SK-N-SH (cell line): ENCODE data around the gene BABAM2. TPM values are rescaled to one million over a fixed set of nuclear protein-coding genes. Genes with fewer than 3 reads are reported as not detected.

Experiments
- CTCF ChIA-PET: fragments of 300-600, 350-600 bp; formaldehyde crosslinking; extraction: SDS; loops from one replicate; lab custom pipeline; 2021; lab: Yijun Ruan, JAX
- POLR2A ChIA-PET: fragments of 350-600 bp; sonication (Branson Sonifier 250); formaldehyde crosslinking; extraction: SDS; loops from one replicate; lab custom pipeline; 2020; ENCODE audit warnings: antibody characterized with exemption, inconsistent platforms; lab: Yijun Ruan, JAX
- DNase-seq: peaks from one replicate; pipeline ENCODE4 v3.0.0; 2012
- H2AFZ ChIP-seq: fragments of 200-600 bp; sonication (generic); 2 replicates; pipeline ENCODE4 v1.8.1; 2016; ENCODE audit warnings: antibody characterized with exemption, mild to moderate bottlenecking, low read depth
- H3F3A ChIP-seq: fragments of 200-600 bp; sonication (generic); replicated peaks from 2 replicates; pipeline ENCODE3; 2016; ENCODE audit warnings: antibody characterized with exemption, mild to moderate bottlenecking; ENCODE audit not compliant: insufficient read depth
- H3K27ac ChIP-seq, 2 experiments: fragments of 200-500 bp in 1 of 2; fragments of 200-600 bp in 1 of 2; sonication (Bioruptor generic) in 1 of 2; sonication (generic), shearing (Covaris generic) in 1 of 2; 2 replicates each; pipeline versions ENCODE4 v1.5.1 to v1.6.1; 2014 to 2016; ENCODE audit warnings: low read depth in 2 of 2, inconsistent platforms in 1 of 2, low read length in 1 of 2, mild to moderate bottlenecking in 1 of 2, mixed read lengths in 1 of 2
- H3K27me3 ChIP-seq: fragments of 200-600 bp; sonication (generic), shearing (Covaris generic); 2 replicates; pipeline ENCODE4 v1.6.1; 2016; ENCODE audit warnings: mixed run types; ENCODE audit not compliant: insufficient read depth
- H3K36me3 ChIP-seq, 2 experiments: fragments of 200-500 bp in 1 of 2; fragments of 200-600 bp in 1 of 2; sonication (Bioruptor generic) in 1 of 2; sonication (generic) in 1 of 2; replicated peaks in 1 of 2; 2 replicates each; pipeline versions ENCODE3 to v1.5.1; 2014 to 2016; ENCODE audit warnings: low read length in 1 of 2, mild to moderate bottlenecking in 1 of 2; ENCODE audit not compliant: insufficient read depth in 2 of 2, control insufficient read depth in 1 of 2
- H3K4me1 ChIP-seq, 2 experiments: fragments of 200-500 bp in 1 of 2; fragments of 200-600 bp in 1 of 2; sonication (Bioruptor generic) in 1 of 2; sonication (generic), shearing (Covaris generic) in 1 of 2; 2 replicates each; pipeline versions ENCODE4 v1.5.1 to v1.6.1; 2014 to 2016; ENCODE audit warnings: low read depth in 1 of 2, low read length in 1 of 2, mixed run types in 1 of 2; ENCODE audit not compliant: insufficient read depth in 2 of 2, control insufficient read depth in 1 of 2
- H3K4me2 ChIP-seq: fragments of 200-600 bp; sonication (generic), shearing (Covaris generic); 2 replicates; pipeline ENCODE4 v1.6.1; 2017; ENCODE audit warnings: mixed run types
- H3K4me3 ChIP-seq, 2 experiments: fragments of 200-500 bp in 1 of 2; fragments of 200-600 bp in 1 of 2; sonication (Bioruptor generic) in 1 of 2; sonication (generic), shearing (Covaris generic) in 1 of 2; 2 replicates each; pipeline versions ENCODE4 v1.5.1 to v1.8.1; 2014 to 2016; ENCODE audit warnings: low read depth in 2 of 2, inconsistent platforms in 1 of 2, low read length in 1 of 2, mild to moderate bottlenecking in 1 of 2, mixed read lengths in 1 of 2, moderate library complexity in 1 of 2
- H3K79me2 ChIP-seq: fragments of 200-600 bp; sonication (generic); 2 replicates; pipeline ENCODE4 v1.8.1; 2017; ENCODE audit warnings: mild to moderate bottlenecking; ENCODE audit not compliant: insufficient read depth
- H3K9ac ChIP-seq: fragments of 200-600 bp; sonication (generic); 2 replicates; pipeline ENCODE4 v1.6.1; 2017; ENCODE audit warnings: mixed run types
- H3K9me2 ChIP-seq: fragments of 200-600 bp; sonication (generic); 2 replicates; pipeline ENCODE4 v1.6.1; 2017; ENCODE audit warnings: mixed run types
- H3K9me3 ChIP-seq: fragments of 200-600 bp; sonication (generic); 2 replicates; pipeline ENCODE4 v1.6.1; 2017; ENCODE audit warnings: mixed run types, mild to moderate bottlenecking, moderate library complexity
- H4K20me1 ChIP-seq: fragments of 200-600 bp; sonication (generic); 2 replicates; pipeline ENCODE4 v1.6.1; 2017; ENCODE audit warnings: mild to moderate bottlenecking, mixed run types; ENCODE audit not compliant: insufficient read depth
- CHD2 ChIP-seq: fragments of 150-350 bp; IDR thresholded peaks from 2 replicates; pipeline ENCODE4 v1.6.1; 2018; ENCODE audit warnings: low read length; ENCODE audit not compliant: partially characterized antibody
- ELF1 ChIP-seq: IDR thresholded peaks from 2 replicates; pipeline ENCODE4 v1.4.0; 2012
- EP300 ChIP-seq, 2 experiments: IDR thresholded peaks; 2 replicates each; pipeline versions ENCODE4 v1.4.0 to v1.6.1; 2012; ENCODE audit warnings: borderline replicate concordance in 1 of 2, low read depth in 1 of 2, low read length in 1 of 2
- FOSL2 ChIP-seq: IDR thresholded peaks from 2 replicates; pipeline ENCODE4 v1.4.0; 2012; ENCODE audit warnings: low read depth, mild to moderate bottlenecking, moderate library complexity, borderline replicate concordance
- FOXJ3 ChIP-seq: sonication (generic); formaldehyde crosslinking; IDR thresholded peaks from 2 replicates; pipeline ENCODE4 v1.5.1; 2020; ENCODE audit warnings: mild to moderate bottlenecking, missing genetic modification reagents
- GABPA ChIP-seq: IDR thresholded peaks from 2 replicates; pipeline ENCODE4 v1.4.0; 2012; ENCODE audit warnings: low read depth, mild to moderate bottlenecking
- GATA2 ChIP-seq: sonication (generic); formaldehyde crosslinking; IDR thresholded peaks from 2 replicates; pipeline ENCODE4 v1.5.0; 2020; ENCODE audit warnings: mild to moderate bottlenecking, missing genetic modification reagents
- IRF3 ChIP-seq: fragments of 150-350 bp; IDR thresholded peaks from 2 replicates; pipeline ENCODE4 v1.6.1; 2016; ENCODE audit warnings: mild to moderate bottlenecking, low read depth, low read length
- JUND ChIP-seq: IDR thresholded peaks from 2 replicates; pipeline ENCODE4 v1.4.0; 2012
- MAX ChIP-seq: IDR thresholded peaks from 2 replicates; pipeline ENCODE4 v1.4.0; 2012; ENCODE audit warnings: low read depth
- NFIC ChIP-seq: IDR thresholded peaks from 2 replicates; pipeline ENCODE4 v1.4.0; 2012; ENCODE audit warnings: borderline replicate concordance
- NRF1 ChIP-seq: IDR thresholded peaks from 2 replicates; pipeline ENCODE4 v1.6.1; 2012; ENCODE audit warnings: low read depth, mild to moderate bottlenecking, low read length
- PBX3 ChIP-seq: IDR thresholded peaks from 2 replicates; pipeline ENCODE4; 2012
- RCOR1 ChIP-seq: fragments of 150-350 bp; IDR thresholded peaks from 2 replicates; pipeline ENCODE4 v1.6.1; 2017; ENCODE audit warnings: antibody characterized with exemption, low read length
- REST ChIP-seq: IDR thresholded peaks from 2 replicates; pipeline ENCODE4 v1.6.1; 2012; ENCODE audit warnings: mild to moderate bottlenecking, low read depth, low read length, moderate library complexity
- SIN3A ChIP-seq: IDR thresholded peaks from 2 replicates; pipeline ENCODE4 v1.6.1; 2012; ENCODE audit warnings: low read depth, mild to moderate bottlenecking, low read length, moderate library complexity, borderline replicate concordance
- SMC3 ChIP-seq: IDR thresholded peaks from 2 replicates; pipeline ENCODE4 v1.6.1; 2012; ENCODE audit warnings: low read depth, low read length, improper control_type of control experiment
- TCF12 ChIP-seq: IDR thresholded peaks from 2 replicates; pipeline ENCODE4 v1.4.0; 2012
- TEAD4 ChIP-seq: IDR thresholded peaks from 2 replicates; pipeline ENCODE4 v1.4.0; 2012; ENCODE audit warnings: mild to moderate bottlenecking, borderline replicate concordance; ENCODE audit not compliant: insufficient read depth
- USF1 ChIP-seq: IDR thresholded peaks from 2 replicates; pipeline ENCODE4 v1.4.0; 2012; ENCODE audit warnings: low read depth, borderline replicate concordance
- YY1 ChIP-seq: IDR thresholded peaks from 2 replicates; pipeline ENCODE4 v1.4.0; 2012; ENCODE audit warnings: low read depth, mild to moderate bottlenecking
- WGBS: methylation state at CpG from one replicate; pipeline ENCODE4 v1.1.6; 2017; ENCODE audit warnings: low lambda C conversion rate; 5-methylcytosine and 5-hydroxymethylcytosine counted together
- polyA plus RNA-seq, 3 experiments: library from polyadenylated mRNA; depleted of rRNA; stranded (reverse); fragments of >200 nt; gene quantifications; 2 replicates each; pipeline ENCODE4 v1.2.3, GENCODE V29; 2012

Gene BABAM2
- polyA plus RNA-seq, 1 of the 3 experiments (the other 2 are of a cell fraction), result 34.0 TPM

GRCh38 chr2:28101123-28101522 is 210.6 kb downstream of the BABAM2 start:
- Histone ChIP-seq H3F3A (peaks cover 12% of the 10 kb centered on the region), H3K27ac (no peak overlapping the region), H3K9ac (no peak overlapping the region), H2AFZ (no peak overlapping the region), H3K4me2 (no peak overlapping the region), H4K20me1 (no peaks in the 10 kb centered on the region), H3K36me3 (no peaks in the 10 kb centered on the region), H3K79me2 (no peaks in the 10 kb centered on the region), H3K9me3 (no peaks in the 10 kb centered on the region), H3K4me3 (no peak overlapping the region), H3K9me2 (no peaks in the 10 kb centered on the region), H3K4me1 (peaks cover 0 to 17% of the 10 kb centered on the region in 2 experiments; a peak in 2 of 4 replicates), H3K27me3 (no peaks in the 10 kb centered on the region)
- no peak for DNase-seq
- ChIA-PET CTCF (interaction anchor here (1.0 to 1.8 kb wide), 3 partner anchors 41 to 347 kb away, joined by 3 to 5 read pairs (median 3); no protein-coding TSS in a partner anchor), POLR2A (no interaction called here)
- no peak for TF ChIP-seq SMC3
- TF ChIP-seq TEAD4, result no peak
- TF ChIP-seq YY1, result no peak
- no peak for TF ChIP-seq NRF1
- no peak for TF ChIP-seq ELF1
- TF ChIP-seq TCF12, result no peak
- no peak for TF ChIP-seq FOXJ3 (CRISPR knock-in tag)
- no peak for TF ChIP-seq USF1
- no peak for TF ChIP-seq FOSL2
- TF ChIP-seq GATA2 (CRISPR knock-in tag), result no peak
- no peak for TF ChIP-seq GABPA
- TF ChIP-seq EP300 (IDR thresholded peaks at IDR 0.05; ENCODE audit: borderline replicate concordance in 1 of 2, low read depth in 1 of 2, low read length in 1 of 2), result no peak
- no peak for TF ChIP-seq MAX
- TF ChIP-seq PBX3, result no peak
- TF ChIP-seq CHD2, result no peak
- 94% methylated on average over 2 of the region's 2 CpGs for WGBS

GRCh38 chr2:28101892-28102291 is 211.4 kb downstream of the BABAM2 start:
- Histone ChIP-seq H3K27me3 (no peaks in the 10 kb centered on the region), H3K9me2 (no peaks in the 10 kb centered on the region), H2AFZ (no peak overlapping the region), H3F3A (peaks cover 15% of the 10 kb centered on the region), H3K4me3 (no peak overlapping the region), H4K20me1 (no peaks in the 10 kb centered on the region), H3K36me3 (no peaks in the 10 kb centered on the region), H3K9ac (no peak overlapping the region), H3K27ac (peak overlapping the region in 1 of 2 experiments; percentile 74; a peak in 1 of 4 replicates), H3K79me2 (no peaks in the 10 kb centered on the region), H3K9me3 (no peaks in the 10 kb centered on the region), H3K4me1 (peaks cover 0 to 17% of the 10 kb centered on the region in 2 experiments; a peak in 2 of 4 replicates), H3K4me2 (peak overlapping the region; percentile 38; the same call in 1 of the 2 replicates)
- CTCF ChIA-PET, result interaction anchor here (0.7 to 1.8 kb wide), 4 partner anchors 40 to 379 kb away, joined by 3 to 5 read pairs (median 3); no protein-coding TSS in a partner anchor
- TF ChIP-seq NFIC (no peak), NRF1 (no peak), REST (no peak), SIN3A (no peak), IRF3 (no peak), RCOR1 (no peak), TCF12 (no peak), FOSL2 (no peak), JUND (no peak), ELF1 (no peak)
- POLR2A ChIA-PET, result no interaction called here
- no peak for DNase-seq
- WGBS, result 92% methylated on average over 3 of the region's 3 CpGs
